Retina (tissue), 1 donor: ENCODE measurements around the gene PCDH15.

Experiments
- DNase-seq: peaks from one replicate; pipeline ENCODE4 v3.0.0-alpha.2; 2016

The PCDH15 gene

GRCh38 chr10:54363390-54363789, 437.6 kb downstream of the PCDH15 start:
- no peak for DNase-seq

GRCh38 chr10:54342058-54342457, 459.0 kb downstream of the PCDH15 start:
- DNase-seq, result no peak

DNA sequence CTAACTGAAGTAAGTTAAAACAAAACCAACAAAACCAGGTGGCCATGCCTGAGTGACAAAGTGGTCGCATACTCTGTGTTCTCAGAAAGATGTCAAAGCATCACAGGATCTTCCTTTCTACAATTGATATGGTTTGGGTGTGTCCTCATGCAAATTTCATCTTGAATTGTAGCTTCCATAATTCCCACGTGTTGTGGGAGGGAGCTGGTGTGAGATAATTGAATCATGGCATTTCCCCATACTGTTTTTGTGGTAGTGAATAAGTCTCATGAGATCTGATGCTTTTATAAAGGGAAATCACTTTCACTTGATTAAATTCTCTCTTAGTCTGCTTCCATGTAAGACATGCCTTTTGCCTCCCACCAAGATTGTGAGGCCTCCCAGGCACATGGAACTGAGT, 465.7 kb downstream of the PCDH15 start:
- DNase-seq, result no peak

GRCh38 chr10:54319341-54319740, 481.7 kb downstream of the PCDH15 start:
- no peak for DNase-seq

DNA sequence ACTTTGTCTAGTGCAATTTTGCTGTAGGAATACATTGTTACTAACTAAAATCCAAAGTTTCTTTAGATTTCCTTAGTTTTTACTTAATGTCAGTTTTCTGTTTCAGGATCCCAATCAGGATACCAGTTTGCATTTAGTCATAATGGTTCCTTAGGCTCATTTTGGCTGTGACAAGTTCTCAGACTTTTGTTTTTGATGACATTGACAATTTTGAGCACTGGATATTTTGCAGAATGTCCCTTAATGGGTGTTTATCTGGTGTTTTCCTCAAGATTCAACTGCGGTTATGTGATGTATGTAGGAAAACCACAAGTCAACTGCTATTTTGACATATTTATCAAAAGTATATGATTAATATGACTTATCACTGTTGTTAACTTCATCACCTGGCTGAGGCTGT, 482.6 kb downstream of the PCDH15 start:
- no peak for DNase-seq

- no peak for DNase-seq
These were observed 486.6 kb downstream of the PCDH15 start for GRCh38 chr10:54314430-54314829.

DNA sequence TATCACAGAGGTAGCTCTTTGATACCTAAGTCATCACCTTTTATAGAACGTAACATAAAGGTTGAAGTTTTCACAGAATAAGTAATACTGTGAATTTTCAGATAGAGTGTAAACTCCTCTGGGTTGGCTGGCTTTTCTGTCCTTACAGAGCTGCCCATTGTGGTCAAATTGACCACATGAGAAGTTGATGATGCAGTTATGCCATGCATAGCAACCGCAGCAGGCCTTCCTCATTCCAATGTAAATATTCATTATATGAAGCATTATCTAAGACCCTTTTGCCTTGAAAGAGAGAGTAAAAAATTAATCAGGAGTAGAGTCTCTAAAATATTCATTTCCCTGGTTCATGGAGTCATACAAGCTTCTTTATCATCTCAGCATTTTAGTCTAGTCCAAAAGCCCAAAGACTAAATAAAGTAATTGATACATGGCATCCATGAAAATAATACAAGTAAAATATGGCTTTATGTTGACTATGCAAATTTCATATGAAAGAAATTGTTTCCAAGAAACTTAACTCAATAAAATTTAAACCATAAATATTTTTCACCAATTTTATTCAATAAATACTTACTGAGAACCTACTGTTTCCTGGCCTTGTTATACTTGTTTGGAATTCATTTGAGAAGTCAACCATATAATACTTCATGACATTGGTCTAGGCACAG, 516.4 kb downstream of the PCDH15 start:
- no peak for DNase-seq

- no peak for DNase-seq
These were observed 519.0 kb downstream of the PCDH15 start for GRCh38 chr10:54282012-54282411.

GRCh38 chr10:54266395-54266794, 534.6 kb downstream of the PCDH15 start:
- DNase-seq, result no peak

DNA sequence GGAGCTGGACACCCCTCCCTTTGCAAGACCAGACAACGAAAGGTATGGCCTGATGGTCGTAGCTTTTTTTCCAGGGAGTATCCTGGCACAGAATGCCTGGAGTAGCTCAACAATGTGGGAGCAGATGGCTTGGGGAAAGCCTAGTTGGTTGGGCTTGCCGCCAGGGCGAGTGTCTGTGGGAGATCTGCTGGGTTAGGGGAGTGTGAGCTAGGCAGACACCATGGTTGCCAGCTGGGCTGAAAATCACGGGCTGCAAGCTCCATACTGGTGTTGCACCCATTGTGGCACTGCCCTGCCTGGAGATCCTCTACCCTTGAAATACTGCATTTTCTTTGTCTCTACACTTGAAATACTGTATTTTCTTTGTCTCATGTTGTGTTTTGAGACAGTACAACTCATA, 538.3 kb downstream of the PCDH15 start:
- DNase-seq, result no peak

GRCh38 chr10:54259104-54259503, 541.9 kb downstream of the PCDH15 start:
- DNase-seq, result no peak

GRCh38 chr10:54234832-54235231, 566.2 kb downstream of the PCDH15 start:
- no peak for DNase-seq

GRCh38 chr10:54203401-54203800, 597.6 kb downstream of the PCDH15 start:
- DNase-seq, result no peak

DNA sequence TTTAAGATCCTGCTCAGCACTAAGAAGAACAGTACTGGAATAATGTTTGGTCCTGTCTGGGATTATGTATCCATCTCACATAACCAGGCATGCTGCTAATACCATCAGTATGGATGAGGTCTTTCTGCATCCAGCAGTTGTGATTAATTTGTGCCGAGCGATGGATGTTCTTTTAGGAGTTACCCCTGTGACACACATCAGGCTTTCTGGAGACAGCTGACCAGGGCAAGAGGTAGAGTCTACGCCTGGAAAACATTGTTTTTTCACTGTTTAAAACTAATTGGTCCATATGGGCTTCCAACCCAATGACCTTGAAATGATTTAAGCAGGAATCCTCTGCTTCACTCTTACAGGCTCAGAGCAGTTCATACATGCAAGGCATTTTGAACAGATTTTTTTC, 603.0 kb downstream of the PCDH15 start:
- DNase-seq, result no peak

- DNase-seq, result peak; percentile 44
These were observed 606.2 kb downstream of the PCDH15 start for GRCh38 chr10:54194806-54195205.

DNA sequence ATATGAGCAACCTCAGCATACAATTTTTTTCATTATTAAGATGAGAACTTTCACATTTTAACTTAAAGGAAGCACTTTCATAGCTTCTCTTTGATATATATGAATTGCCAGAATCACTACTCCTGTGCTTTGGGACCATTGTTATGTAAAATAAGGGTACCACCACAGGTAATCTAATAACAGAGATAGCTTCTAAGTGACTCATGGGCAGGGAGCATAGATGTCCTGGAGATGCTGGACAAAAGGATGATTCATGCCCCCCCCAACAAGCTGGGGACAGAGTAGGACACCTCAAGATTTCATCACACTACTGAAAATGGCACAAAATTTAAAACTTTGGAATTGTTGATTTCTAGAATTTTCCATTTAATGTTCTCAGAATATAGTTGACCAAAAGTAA, 641.1 kb downstream of the PCDH15 start:
- no peak for DNase-seq

DNA sequence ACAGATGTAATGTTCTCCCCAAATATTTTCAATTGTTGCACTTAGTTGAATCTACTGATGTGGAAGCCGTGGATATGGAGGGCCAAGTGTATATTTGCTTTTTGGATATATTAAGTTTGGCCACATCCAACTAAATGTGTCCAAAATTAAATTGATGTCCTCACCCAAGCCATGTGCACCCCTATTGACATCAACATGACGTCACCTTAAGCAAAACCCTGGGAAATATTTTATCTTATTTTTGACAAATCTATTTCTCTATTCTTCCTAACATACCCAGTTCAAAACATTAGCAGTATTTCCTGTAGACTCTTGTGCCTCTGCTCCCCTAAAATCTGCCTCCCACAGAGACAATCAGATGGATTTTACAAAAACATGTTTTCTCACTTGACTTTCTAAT, 652.5 kb downstream of the PCDH15 start:
- DNase-seq, result no peak

DNA sequence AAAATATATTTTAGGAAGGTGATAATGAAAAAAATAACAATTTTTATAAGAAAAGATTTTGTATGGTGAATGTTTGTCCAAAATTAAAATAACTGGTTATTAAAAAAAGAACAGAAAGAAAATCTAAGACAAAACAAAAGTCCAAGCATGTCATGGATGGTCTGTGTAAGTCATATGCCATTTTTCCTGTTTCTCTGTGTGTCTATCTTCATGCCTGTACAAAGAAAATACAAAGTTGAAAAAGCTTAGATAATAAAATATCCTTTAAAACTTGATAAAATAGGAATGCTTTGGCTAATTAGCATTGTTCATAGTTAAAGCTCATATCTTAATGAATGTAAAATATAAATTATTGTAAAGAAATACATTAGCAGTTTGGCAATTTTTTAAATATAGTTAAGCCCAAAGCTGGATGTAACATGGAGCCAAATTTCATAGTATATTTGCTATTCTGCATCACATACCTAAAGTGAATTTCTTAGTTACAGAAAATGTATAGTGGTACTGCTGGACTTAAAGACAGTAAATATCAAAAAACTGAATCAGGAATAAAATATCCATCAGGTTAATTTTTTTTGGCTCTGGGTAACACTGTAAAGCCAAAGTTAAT, 661.1 kb downstream of the PCDH15 start:
- no peak for DNase-seq

GRCh38 chr10:54137396-54137795, 663.6 kb downstream of the PCDH15 start:
- DNase-seq, result no peak

DNA sequence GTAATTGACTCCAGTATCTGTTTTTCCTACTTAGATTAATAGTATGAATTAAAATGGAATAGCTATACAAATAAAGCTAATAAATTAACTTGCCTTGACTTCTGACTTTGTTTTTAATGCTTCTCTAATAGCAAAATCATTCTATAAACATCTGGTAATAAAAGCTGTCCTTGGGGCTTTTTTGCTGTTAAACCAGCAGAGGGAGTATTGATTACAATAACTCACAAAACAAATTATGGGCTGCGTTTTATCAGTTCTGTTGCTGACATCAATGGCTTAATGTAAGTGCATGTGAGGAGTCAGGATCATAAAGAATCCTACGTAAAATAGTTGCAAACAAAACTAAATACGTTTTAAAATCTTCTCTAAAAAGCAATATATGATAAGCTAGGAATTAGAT, 667.8 kb downstream of the PCDH15 start:
- no peak for DNase-seq

DNA sequence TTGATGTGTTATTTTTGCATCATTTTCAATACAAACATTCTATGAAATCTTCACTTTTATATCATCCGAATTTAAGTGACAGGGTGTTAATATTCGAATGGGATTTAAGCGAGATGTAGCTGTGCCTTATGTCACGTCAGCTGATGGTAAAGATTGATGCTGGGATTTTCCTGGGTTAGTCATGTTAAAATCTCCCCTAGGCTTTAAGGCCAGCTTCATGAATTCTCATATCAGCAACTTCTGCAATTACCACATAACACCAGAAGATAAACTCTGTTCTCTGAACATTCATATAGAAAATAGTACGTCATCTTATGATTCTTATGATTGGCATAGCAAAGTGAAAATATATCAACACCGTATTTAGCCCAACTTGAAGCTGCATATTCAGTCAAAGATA, 669.2 kb downstream of the PCDH15 start:
- no peak for DNase-seq

GRCh38 chr10:54130394-54130793, 670.6 kb downstream of the PCDH15 start:
- DNase-seq, result no peak

DNA sequence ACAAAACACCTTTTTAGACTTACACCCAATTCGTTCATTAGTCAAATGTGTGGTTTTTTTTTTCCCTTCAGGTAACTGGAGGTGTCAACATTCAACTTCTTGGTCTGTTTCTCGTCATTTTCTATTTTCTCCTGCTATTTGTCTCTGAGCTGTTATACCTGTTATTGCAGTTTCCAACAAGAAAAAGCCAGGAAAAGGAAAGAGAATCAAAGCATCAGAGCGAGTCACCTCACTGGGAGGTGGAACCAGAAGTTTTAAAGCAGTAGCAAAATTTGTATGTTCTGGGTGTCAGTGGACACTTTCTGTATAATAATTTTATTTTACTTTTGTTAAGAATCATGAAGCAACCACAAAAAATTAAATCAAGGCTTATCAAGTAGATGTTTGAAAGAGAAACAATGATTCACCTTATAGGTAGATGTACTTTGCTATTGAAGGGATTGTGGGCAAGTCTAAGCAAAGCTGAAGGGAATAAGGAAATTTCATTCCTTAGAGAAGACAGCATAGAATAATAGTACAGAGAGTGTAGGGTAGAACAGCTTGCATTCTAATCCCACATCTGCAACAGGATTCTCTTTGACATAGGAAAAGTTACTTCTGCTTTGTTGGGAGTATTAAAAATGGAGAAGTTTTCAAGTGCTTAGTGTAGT, 675.8 kb downstream of the PCDH15 start:
- no peak for DNase-seq

GRCh38 chr10:54124209-54124885, 676.7 kb downstream of the PCDH15 start:
- DNase-seq, result no peak
